ENCODE results near the gene SEC23IP.

The SEC23IP gene

GRCh38 chr10:119980956-119981750, 88.6 kb downstream of the SEC23IP start:
- POLR2A ChIA-PET (ENCODE audit: low non-redundant PET), result no interaction called here
- CTCF ChIA-PET, result interaction anchor here (0.6 to 0.7 kb wide), 2 partner anchors 90 to 169 kb away, joined by 3 to 5 read pairs; no protein-coding TSS in a partner anchor
- no peak for TF ChIP-seq CTCF (conservative IDR thresholded peaks at IDR 0.05; ENCODE audit: low read depth)
- DNase-seq (ENCODE audit: low spot score), result no peak
- H3K27ac ChIP-seq, result no peak overlapping the region

GRCh38 chr10:119981826-119982225, 89.3 kb downstream of the SEC23IP start:
- no peak for DNase-seq (ENCODE audit: low spot score)
- ChIA-PET CTCF (interaction anchor here (0.7 kb wide), 1 partner anchor 89 kb away, joined by 3 read pairs; no protein-coding TSS in a partner anchor), POLR2A (ENCODE audit: low non-redundant PET) (no interaction called here)
- H3K27ac ChIP-seq, result no peak overlapping the region
- no peak for TF ChIP-seq CTCF (conservative IDR thresholded peaks at IDR 0.05; ENCODE audit: low read depth)

- no peak overlapping the region for H3K27ac ChIP-seq
- no peak for TF ChIP-seq CTCF (conservative IDR thresholded peaks at IDR 0.05; ENCODE audit: low read depth)
- ChIA-PET CTCF (no interaction called here), POLR2A (ENCODE audit: low non-redundant PET) (no interaction called here)
- no peak for DNase-seq (ENCODE audit: low spot score)
These were observed 95.8 kb downstream of the SEC23IP start for GRCh38 chr10:119988333-119988732.

GRCh38 chr10:119989966-119990365, 97.4 kb downstream of the SEC23IP start:
- ChIA-PET POLR2A (ENCODE audit: low non-redundant PET) (no interaction called here), CTCF (no interaction called here)
- no peak for DNase-seq (ENCODE audit: low spot score)
- no peak for TF ChIP-seq CTCF (conservative IDR thresholded peaks at IDR 0.05; ENCODE audit: low read depth)
- H3K27ac ChIP-seq, result no peak overlapping the region

GRCh38 chr10:119991066-119991465, 98.5 kb downstream of the SEC23IP start:
- POLR2A ChIA-PET (ENCODE audit: low non-redundant PET), result no interaction called here
- no peak for DNase-seq (ENCODE audit: low spot score)
- no peak for TF ChIP-seq CTCF (conservative IDR thresholded peaks at IDR 0.05; ENCODE audit: low read depth)
- H3K27ac ChIP-seq, result no peak overlapping the region
- CTCF ChIA-PET, result no interaction called here

- POLR2A ChIA-PET (ENCODE audit: low non-redundant PET), result no interaction called here
- CTCF ChIA-PET, result interaction anchor here (1.3 kb wide), 1 partner anchor 30 kb away, joined by 3 read pairs; no protein-coding TSS in a partner anchor
- no peak overlapping the region for H3K27ac ChIP-seq
- DNase-seq (ENCODE audit: low spot score), result no peak
- TF ChIP-seq CTCF (conservative IDR thresholded peaks at IDR 0.05; ENCODE audit: low read depth), result no peak
These were observed 99.3 kb downstream of the SEC23IP start for GRCh38 chr10:119991816-119992215.

Data from RWPE1 (cell line).